Neutrophil (primary cell): ENCODE measurements around the gene NPLOC4.
A peak's percentile ranks its signal among the peaks of the same experiment; 100 is the strongest.

Experiments
- H3K27ac ChIP-seq: fragments of 200-600 bp; sonication (generic); 2 replicates; pipeline ENCODE4 v1.5.1; 2016; ENCODE audit warnings: mild to moderate bottlenecking, moderate library complexity
- H3K27me3 ChIP-seq: fragments of 200-600 bp; sonication (generic); 2 replicates; pipeline ENCODE4 v1.6.0; 2016; ENCODE audit warnings: mild to moderate bottlenecking
- H3K36me3 ChIP-seq: fragments of 200-600 bp; sonication (generic); 2 replicates; pipeline ENCODE4 v1.5.1; 2017
- H3K4me1 ChIP-seq, 2 experiments: fragments of 200-600 bp in 1 of 2; sonication (generic) in 1 of 2; 1 replicate in 1 of 2; 2 replicates in 1 of 2; pipeline versions ENCODE4 v1.5.1 to v1.6.1; 2013 to 2016; ENCODE audit warnings: low read depth in 1 of 2, low read length in 1 of 2, mild to moderate bottlenecking in 1 of 2, moderate library complexity in 1 of 2; ENCODE audit not compliant: control insufficient read depth in 1 of 2, insufficient read depth in 1 of 2
- H3K4me3 ChIP-seq, 2 experiments: fragments of 200-600 bp in 1 of 2; sonication (generic) in 1 of 2; 1 replicate in 1 of 2; 2 replicates in 1 of 2; pipeline ENCODE4 v1.5.1; 2013 to 2016; ENCODE audit warnings: low read depth in 1 of 2, low read length in 1 of 2, mild to moderate bottlenecking in 1 of 2, moderate library complexity in 1 of 2
- H3K9me3 ChIP-seq: fragments of 200-600 bp; sonication (generic); 2 replicates; pipeline ENCODE4 v1.5.1; 2016
- CTCF ChIP-seq: fragments of 200-600 bp; sonication (generic); IDR thresholded peaks from 2 replicates; pipeline ENCODE4 v1.5.1; 2016; ENCODE audit warnings: antibody characterized with exemption

NPLOC4 gene

DNA sequence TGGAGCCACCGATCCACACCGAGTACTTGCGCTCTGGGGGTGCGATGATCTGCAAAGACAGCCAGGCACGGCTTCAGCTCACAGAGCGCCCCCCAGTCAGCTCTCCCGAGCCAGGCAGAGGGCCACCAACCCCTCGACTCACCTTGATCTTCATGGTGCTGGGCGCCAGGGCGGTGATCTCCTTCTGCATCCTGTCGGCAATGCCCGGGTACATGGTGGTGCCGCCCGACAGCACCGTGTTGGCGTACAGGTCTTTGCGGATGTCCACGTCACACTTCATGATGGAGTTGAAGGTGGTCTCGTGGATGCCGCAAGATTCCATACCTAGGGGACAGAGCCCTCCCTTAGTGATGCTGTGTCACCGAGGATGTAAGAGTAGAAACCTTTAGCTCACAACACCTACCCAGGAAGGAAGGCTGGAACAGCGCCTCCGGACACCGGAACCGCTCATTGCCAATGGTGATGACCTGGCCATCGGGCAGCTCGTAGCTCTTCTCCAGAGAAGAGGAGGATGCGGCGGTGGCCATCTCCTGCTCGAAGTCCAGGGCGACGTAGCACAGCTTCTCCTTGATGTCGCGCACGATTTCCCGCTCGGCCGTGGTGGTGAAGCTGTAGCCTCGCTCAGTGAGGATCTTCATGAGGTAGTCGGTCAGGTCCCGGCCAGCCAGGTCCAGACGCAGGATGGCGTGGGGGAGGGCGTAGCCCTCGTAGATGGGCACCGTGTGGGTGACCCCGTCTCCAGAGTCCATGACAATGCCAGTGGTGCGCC, 125.9 kb downstream of the NPLOC4 start:
- Histone ChIP-seq H3K4me3 (peak overlapping the region; percentile 88 to 100), H3K27me3 (no peaks in the 10 kb centered on the region), H3K27ac (peak overlapping the region; percentile 95), H3K9me3 (no peaks in the 10 kb centered on the region), H3K36me3 (peaks cover 41% of the 10 kb centered on the region), H3K4me1 (peaks cover 52 to 60% of the 10 kb centered on the region in 2 experiments)
- TF ChIP-seq CTCF = no peak

- Histone ChIP-seq H3K27me3 (no peaks in the 10 kb centered on the region), H3K4me3 (peak overlapping the region; percentile 88 to 100), H3K27ac (peak overlapping the region; percentile 95), H3K36me3 (peaks cover 41% of the 10 kb centered on the region), H3K9me3 (no peaks in the 10 kb centered on the region), H3K4me1 (peaks cover 44 to 52% of the 10 kb centered on the region in 2 experiments)
- no peak for TF ChIP-seq CTCF
These were observed 126.7 kb downstream of the NPLOC4 start for GRCh38 chr17:81509972-81510784.

GRCh38 chr17:81509207-81509971, 127.5 kb downstream of the NPLOC4 start:
- TF ChIP-seq CTCF = no peak
- H3K4me3 ChIP-seq = peak overlapping the region; percentile 88 to 100
- H3K4me1 ChIP-seq = peaks cover 40 to 51% of the 10 kb centered on the region in 2 experiments
- peaks cover 5% of the 10 kb centered on the region for H3K27me3 ChIP-seq
- H3K36me3 ChIP-seq = peaks cover 41% of the 10 kb centered on the region
- peak overlapping the region; percentile 95 for H3K27ac ChIP-seq
- H3K9me3 ChIP-seq = no peaks in the 10 kb centered on the region

DNA sequence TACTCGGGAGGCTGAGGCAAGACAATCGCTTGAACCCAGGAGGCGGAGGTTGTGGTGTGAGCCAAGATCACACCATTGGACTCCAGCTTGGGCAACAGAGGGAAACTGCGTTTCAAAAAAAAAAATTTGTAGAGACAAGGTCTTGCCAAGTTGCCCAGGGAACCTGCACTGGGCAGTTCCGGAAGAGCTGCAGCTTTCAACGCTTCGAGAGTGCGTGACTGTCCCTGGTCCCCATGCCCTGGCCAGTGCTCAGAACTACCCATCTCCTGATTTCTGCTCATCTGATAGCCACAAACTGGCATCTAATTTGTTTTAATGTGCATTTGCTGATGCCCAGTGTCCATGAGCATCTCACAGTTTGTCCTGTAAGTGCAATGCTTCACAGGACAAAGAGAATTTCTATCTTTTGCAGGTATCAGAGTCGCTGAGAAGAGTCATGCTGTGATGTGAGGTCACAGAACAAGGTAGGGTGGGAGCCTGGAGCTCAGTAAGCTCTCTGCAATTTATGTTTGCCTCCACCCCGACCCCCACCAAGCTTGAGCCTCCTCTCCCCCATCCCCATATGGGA, 128.2 kb downstream of the NPLOC4 start:
- Histone ChIP-seq H3K27me3 (peaks cover 6% of the 10 kb centered on the region), H3K9me3 (no peaks in the 10 kb centered on the region), H3K36me3 (peaks cover 41% of the 10 kb centered on the region), H3K4me3 (peak overlapping the region; percentile 88 to 100), H3K27ac (peak overlapping the region; percentile 95), H3K4me1 (peaks cover 34 to 45% of the 10 kb centered on the region in 2 experiments)
- TF ChIP-seq CTCF = no peak
